Measurements from ENCODE around the gene ACTL10. TPM values are rescaled to one million over a fixed set of nuclear protein-coding genes. Genes with fewer than 3 reads are reported as not detected.

ACTL10 gene
- total and polyA plus RNA-seq, 2 of the 13 experiments (the other 11 are each of a cell fraction or from before 2014, with no cell fraction given): not detected

GRCh38 chr20:33654680-33655161, 12.0 kb upstream of the ACTL10 start (continued):
- TF ChIP-seq SSRP1 (CRISPR knock-in tag; IDR thresholded peaks at IDR 0.05): peak; percentile 22; the same call in 1 of the 2 replicates
- TF ChIP-seq JARID2 (CRISPR knock-in tag; IDR thresholded peaks at IDR 0.05; ENCODE audit: insufficient replicate concordance): no peak
- no peak for TF ChIP-seq ZNF749 (CRISPR knock-in tag; IDR thresholded peaks at IDR 0.05; ENCODE audit: borderline replicate concordance)
- TF ChIP-seq HNF1A (IDR thresholded peaks at IDR 0.05; ENCODE audit: low read depth): no peak
- 0 out of 2 replicates have a peak, but pooled peaks have one; percentile 13 for TF ChIP-seq HNF1A (CRISPR knock-in tag; IDR thresholded peaks at IDR 0.05; ENCODE audit: borderline replicate concordance)
- TF ChIP-seq ZMYM3 (CRISPR knock-in tag; IDR thresholded peaks at IDR 0.05): no peak
- no peak for TF ChIP-seq MTF1 (CRISPR knock-in tag; IDR thresholded peaks at IDR 0.05)
- no peak for TF ChIP-seq MEIS2 (CRISPR knock-in tag; IDR thresholded peaks at IDR 0.05)
- TF ChIP-seq GABPA (IDR thresholded peaks at IDR 0.05; ENCODE audit: low read depth, low read length): no peak
- TF ChIP-seq GABPA (CRISPR knock-in tag; IDR thresholded peaks at IDR 0.05; ENCODE audit: low read depth): no peak
- no peak for TF ChIP-seq ZBTB40 (IDR thresholded peaks at IDR 0.05)
- TF ChIP-seq ZBTB40 (CRISPR knock-in tag; IDR thresholded peaks at IDR 0.05): 0 out of 2 replicates have a peak, but pooled peaks have one; percentile 16
- 0 out of 2 replicates have a peak, but pooled peaks have one; percentile 52 for TF ChIP-seq ZNF329 (CRISPR knock-in tag; IDR thresholded peaks at IDR 0.05; ENCODE audit: low read depth)
- no peak for TF ChIP-seq ZMAT5 (CRISPR knock-in tag; IDR thresholded peaks at IDR 0.05; ENCODE audit: borderline replicate concordance, low read depth)
- TF ChIP-seq CTCF (CRISPR knock-in tag; IDR thresholded peaks at IDR 0.05): 0 out of 2 replicates have a peak, but pooled peaks have one; percentile 5
